ENCODE results near the gene BABAM1. TPM values are rescaled to one million over a fixed set of nuclear protein-coding genes. Genes with fewer than 3 reads are reported as not detected.

Gene BABAM1
- total RNA-seq, 1 experiment from 2014 or later, result 79.5 TPM

GRCh38 chr19:17305216-17305516 is 37.9 kb downstream of the BABAM1 start:
- H3K4me3 ChIP-seq (ENCODE audit: low read depth in 2 of 2, low read length in 2 of 2), result peak overlapping the region; percentile 7 to 30; a peak in 3 of 4 replicates
- peak overlapping the region; percentile 89 for H3K27ac ChIP-seq (ENCODE audit: low read length)
- no peaks in the 10 kb centered on the region for H3K27me3 ChIP-seq (ENCODE audit: control insufficient read depth, insufficient read depth, low read length)
- no peak for ATAC-seq
- peaks cover 29% of the 10 kb centered on the region for H3K4me1 ChIP-seq (ENCODE audit: control insufficient read depth, insufficient read depth, low read length)
- no TSS peak for BruUV-seq (replicated peaks)
- H3K36me3 ChIP-seq (ENCODE audit: control insufficient read depth, insufficient read depth, low read length), result peaks cover 2% of the 10 kb centered on the region; the same call in 1 of the 2 replicates
- intact Hi-C loops (cut with micrococcal nuclease; ENCODE audit: unreplicated experiment) (loop anchor here (10.0 kb wide), 1 partner anchor 1090 kb away; the partner anchor contains the start of gene LRRC25), in situ Hi-C loops (cut with HindIII; ENCODE audit: low pct_unique_long_range_greater_than_20kb, low sequenced_read_pairs) (no loop called here)
- H3K9me3 ChIP-seq (ENCODE audit: control insufficient read depth, insufficient read depth, low read depth, low read length), result no peaks in the 10 kb centered on the region
- ChIA-PET POLR2A (interaction anchor here (0.8 to 1.1 kb wide), 2 partner anchors 12 to 13 kb away, joined by 3 to 4 read pairs; no protein-coding TSS in a partner anchor), CTCF (interaction anchor here (0.6 to 1.0 kb wide), 4 partner anchors 12 to 644 kb away, joined by 3 to 8 read pairs (median 5); no protein-coding TSS in a partner anchor)
- TF ChIP-seq CTCF (IDR thresholded peaks at IDR 0.05) (no peak), TCF7L2 (IDR thresholded peaks at IDR 0.05; ENCODE audit: low read depth, low read length) (no peak), SIN3A (IDR thresholded peaks at IDR 0.05; ENCODE audit: borderline replicate concordance, insufficient read depth, low read depth, low read length) (no peak), POLR2AphosphoS5 (IDR thresholded peaks at IDR 0.05; ENCODE audit: low read depth, low read length) (no peak)
- TF ChIP-seq, protein P1, sequence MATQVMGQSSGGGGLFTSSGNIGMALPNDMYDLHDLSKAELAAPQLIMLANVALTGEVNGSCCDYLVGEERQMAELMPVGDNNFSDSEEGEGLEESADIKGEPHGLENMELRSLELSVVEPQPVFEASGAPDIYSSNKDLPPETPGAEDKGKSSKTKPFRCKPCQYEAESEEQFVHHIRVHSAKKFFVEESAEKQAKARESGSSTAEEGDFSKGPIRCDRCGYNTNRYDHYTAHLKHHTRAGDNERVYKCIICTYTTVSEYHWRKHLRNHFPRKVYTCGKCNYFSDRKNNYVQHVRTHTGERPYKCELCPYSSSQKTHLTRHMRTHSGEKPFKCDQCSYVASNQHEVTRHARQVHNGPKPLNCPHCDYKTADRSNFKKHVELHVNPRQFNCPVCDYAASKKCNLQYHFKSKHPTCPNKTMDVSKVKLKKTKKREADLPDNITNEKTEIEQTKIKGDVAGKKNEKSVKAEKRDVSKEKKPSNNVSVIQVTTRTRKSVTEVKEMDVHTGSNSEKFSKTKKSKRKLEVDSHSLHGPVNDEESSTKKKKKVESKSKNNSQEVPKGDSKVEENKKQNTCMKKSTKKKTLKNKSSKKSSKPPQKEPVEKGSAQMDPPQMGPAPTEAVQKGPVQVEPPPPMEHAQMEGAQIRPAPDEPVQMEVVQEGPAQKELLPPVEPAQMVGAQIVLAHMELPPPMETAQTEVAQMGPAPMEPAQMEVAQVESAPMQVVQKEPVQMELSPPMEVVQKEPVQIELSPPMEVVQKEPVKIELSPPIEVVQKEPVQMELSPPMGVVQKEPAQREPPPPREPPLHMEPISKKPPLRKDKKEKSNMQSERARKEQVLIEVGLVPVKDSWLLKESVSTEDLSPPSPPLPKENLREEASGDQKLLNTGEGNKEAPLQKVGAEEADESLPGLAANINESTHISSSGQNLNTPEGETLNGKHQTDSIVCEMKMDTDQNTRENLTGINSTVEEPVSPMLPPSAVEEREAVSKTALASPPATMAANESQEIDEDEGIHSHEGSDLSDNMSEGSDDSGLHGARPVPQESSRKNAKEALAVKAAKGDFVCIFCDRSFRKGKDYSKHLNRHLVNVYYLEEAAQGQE (IDR thresholded peaks at IDR 0.05; ENCODE audit: insufficient read depth in 1 of 2, low read depth in 2 of 2, low read length in 1 of 2), result 0 out of 4 replicates have a peak, but pooled peaks of 1 of the 2 experiments have one; percentile 27
- no peak for DNase-seq (ENCODE audit: low read depth, low spot score)

- in situ Hi-C loops (cut with HindIII; ENCODE audit: low pct_unique_long_range_greater_than_20kb, low sequenced_read_pairs), result no loop called here
- Histone ChIP-seq H3K9me3 (ENCODE audit: control insufficient read depth, insufficient read depth, low read depth, low read length) (no peaks in the 10 kb centered on the region), H3K27me3 (ENCODE audit: control insufficient read depth, insufficient read depth, low read length) (no peaks in the 10 kb centered on the region), H3K27ac (ENCODE audit: low read length) (peak within 1 kb of the TSS; percentile 92), H3K36me3 (ENCODE audit: control insufficient read depth, insufficient read depth, low read length) (peaks cover 4% of the 10 kb centered on the region; the same call in 1 of the 2 replicates), H3K4me3 (ENCODE audit: low read depth in 2 of 2, low read length in 2 of 2) (peak within 1 kb of the TSS; percentile 60 to 77), H3K4me1 (ENCODE audit: control insufficient read depth, insufficient read depth, low read length) (peaks cover 34% of the 10 kb centered on the region)
- ChIA-PET CTCF (interaction anchor here (0.6 to 1.0 kb wide), 4 partner anchors 12 to 644 kb away, joined by 3 to 8 read pairs (median 5); no protein-coding TSS in a partner anchor), POLR2A (interaction anchor here (0.8 to 1.1 kb wide), 2 partner anchors 13 to 14 kb away, joined by 3 to 4 read pairs; no protein-coding TSS in a partner anchor)
- DNase-seq (ENCODE audit: low read depth, low spot score) (peak; percentile 96), ATAC-seq (peak; percentile 84)
- TF ChIP-seq, protein P1 (IDR thresholded peaks at IDR 0.05; ENCODE audit: insufficient read depth in 1 of 2, low read depth in 2 of 2, low read length in 1 of 2), result 0 out of 4 replicates have a peak, but pooled peaks of 1 of the 2 experiments have one; percentile 4
- TF ChIP-seq CTCF (IDR thresholded peaks at IDR 0.05), result peak; percentile 85
- TF ChIP-seq TCF7L2 (IDR thresholded peaks at IDR 0.05; ENCODE audit: low read depth, low read length), result peak; percentile 68
- TF ChIP-seq POLR2AphosphoS5 (IDR thresholded peaks at IDR 0.05; ENCODE audit: low read depth, low read length), result no peak; the same call in 1 of the 2 replicates
- TF ChIP-seq SIN3A (IDR thresholded peaks at IDR 0.05; ENCODE audit: borderline replicate concordance, insufficient read depth, low read depth, low read length), result peak; percentile 68; the same call in 1 of the 2 replicates
- intact Hi-C loops (cut with micrococcal nuclease; ENCODE audit: unreplicated experiment), result loop anchor here (10.0 kb wide), 1 partner anchor 1089 kb away; the partner anchor contains the start of gene LRRC25
- no TSS peak for BruUV-seq (replicated peaks)
These were observed 38.5 kb downstream of the BABAM1 start, which contains the start of gene MRPL34 for GRCh38 chr19:17305517-17306284. Gene MRPL34, plus strand, starts transcription at chr19:17305872. Its CDS starts 21 bp downstream, at chr19:17305893.
